NCI-H2029 treated with DMSO at 0.1 percent for 48 hours (cell line): ENCODE data around the gene SSR1.

Experiments
- DNase-seq: peaks from one replicate; lab custom pipeline; 2025; lab: John Stamatoyannopoulos, UW

Gene SSR1

GRCh38 chr6:7239590-7239948 lies 73.4 kb downstream of the SSR1 start:
- DNase-seq = no peak

- peak; percentile 99 for DNase-seq
Measured at GRCh38 chr6:7238900-7239589, 74.0 kb downstream of the SSR1 start.

GRCh38 chr6:7238526-7238899 lies 74.5 kb downstream of the SSR1 start:
- no peak for DNase-seq

- no peak for DNase-seq
Measured at GRCh38 chr6:7237653-7238188, 75.3 kb downstream of the SSR1 start.

GRCh38 chr6:7236306-7237209 lies 76.4 kb downstream of the SSR1 start:
- DNase-seq = peak; percentile 86

- DNase-seq = peak; percentile 98
Measured at GRCh38 chr6:7235712-7236305, 77.2 kb downstream of the SSR1 start.

GRCh38 chr6:7234547-7234946 lies 78.5 kb downstream of the SSR1 start:
- no peak for DNase-seq

- DNase-seq = no peak
Measured at GRCh38 chr6:7232351-7232750, 80.6 kb downstream of the SSR1 start.

GRCh38 chr6:7230956-7231713 lies 81.9 kb downstream of the SSR1 start:
- no peak for DNase-seq

GRCh38 chr6:7230327-7230691 lies 82.7 kb downstream of the SSR1 start:
- DNase-seq = no peak

- DNase-seq = no peak
Measured at GRCh38 chr6:7229376-7230326, 83.3 kb downstream of the SSR1 start.

- no peak for DNase-seq
Measured at GRCh38 chr6:7228662-7229375, 84.2 kb downstream of the SSR1 start.

- no peak for DNase-seq
Measured at GRCh38 chr6:7224731-7225130, 88.3 kb downstream of the SSR1 start.

GRCh38 chr6:7222197-7222596 lies 90.8 kb downstream of the SSR1 start:
- no peak for DNase-seq

- no peak for DNase-seq
Measured at GRCh38 chr6:7219310-7219709, 93.7 kb downstream of the SSR1 start.

GRCh38 chr6:7218406-7218988 lies 94.5 kb downstream of the SSR1 start:
- no peak for DNase-seq
